ENCODE data around the gene HARS1. TPM values are rescaled to one million over a fixed set of nuclear protein-coding genes. Genes with fewer than 3 reads are reported as not detected.
"Not testable (repeated sequence)": the region's sequence is repeated elsewhere in the genome, so short reads cannot be mapped to it uniquely, and the experiment has no call there.

HARS1 gene
- total RNA-seq, 1 donor from 2014 or later = 45.7 TPM

DNA sequence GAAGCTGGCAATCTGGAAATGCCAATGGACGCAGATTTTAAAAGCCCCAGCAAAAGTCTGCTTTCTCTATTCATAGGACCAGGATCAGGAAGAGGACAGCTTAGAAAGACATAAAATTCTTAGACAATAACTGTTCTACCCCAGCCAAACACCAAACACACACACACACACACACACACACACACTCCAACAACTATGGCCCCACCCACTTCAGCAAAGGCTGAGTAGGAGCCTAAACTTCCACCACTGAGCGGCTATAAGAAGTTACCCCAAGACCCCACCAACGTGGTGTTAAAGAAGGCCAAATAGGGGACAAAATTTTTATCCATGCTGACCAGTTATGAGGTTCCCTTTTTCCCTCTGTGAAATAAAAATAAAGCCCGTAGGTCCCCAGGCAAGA is 41.9 kb upstream of the HARS1 start:
- no peaks in the 10 kb centered on the region for H3K4me1 ChIP-seq
- no peaks in the 10 kb centered on the region for H3K9me3 ChIP-seq (ENCODE audit: low read depth)
- H3K4me3 ChIP-seq = no peak overlapping the region
- no peaks in the 10 kb centered on the region for H3K36me3 Mint-ChIP-seq
- H3K4me1 Mint-ChIP-seq = peaks cover 3% of the 10 kb centered on the region
- H3K4me3 Mint-ChIP-seq = no peak overlapping the region
- H3F3A ChIP-seq (ENCODE audit: low read depth) = no peaks in the 10 kb centered on the region
- TF ChIP-seq EZH2 (IDR thresholded peaks at IDR 0.05) = no peak
- TF ChIP-seq EZH2phosphoT487 (IDR thresholded peaks at IDR 0.05) = no peak
- TF ChIP-seq CTCF (IDR thresholded peaks at IDR 0.05) = no peak
- peaks cover 6% of the 10 kb centered on the region for H3K9me3 Mint-ChIP-seq
- no peaks in the 10 kb centered on the region for H4K20me1 ChIP-seq (ENCODE audit: low read depth)
- no peak for DNase-seq (ENCODE audit: low spot score)
- no peaks in the 10 kb centered on the region for H3K27me3 ChIP-seq
- H3K4me2 ChIP-seq = no peak overlapping the region
- peaks cover 3% of the 10 kb centered on the region for H3K27me3 Mint-ChIP-seq (ENCODE audit: insufficient read depth, low read depth)
- no peaks in the 10 kb centered on the region for H3K36me3 ChIP-seq
- no peak overlapping the region for H3K27ac Mint-ChIP-seq
- H2AFZ ChIP-seq (replicated peaks) = no peak overlapping the region
- no peak overlapping the region for H3K9ac ChIP-seq
- no peaks in the 10 kb centered on the region for H3K79me2 ChIP-seq (ENCODE audit: low read depth)
- no peak overlapping the region for H3K27ac ChIP-seq

- Mint-ChIP-seq H3K36me3 (no peaks in the 10 kb centered on the region), H3K27me3 (ENCODE audit: insufficient read depth, low read depth) (peaks cover 10% of the 10 kb centered on the region), H3K9me3 (peaks cover 8% of the 10 kb centered on the region), H3K27ac (peak overlapping the region; percentile 77), H3K4me1 (no peaks in the 10 kb centered on the region), H3K4me3 (peak overlapping the region; percentile 87)
- no peak overlapping the region for H3K9ac ChIP-seq
- TF ChIP-seq EZH2 (IDR thresholded peaks at IDR 0.05) (no peak), EZH2phosphoT487 (IDR thresholded peaks at IDR 0.05) (no peak), CTCF (IDR thresholded peaks at IDR 0.05) (no peak)
- H3K27ac ChIP-seq = no peak overlapping the region
- no peaks in the 10 kb centered on the region for H3K9me3 ChIP-seq (ENCODE audit: low read depth)
- peaks cover 5% of the 10 kb centered on the region for H3F3A ChIP-seq (ENCODE audit: low read depth)
- peak; percentile 88 for DNase-seq (ENCODE audit: low spot score)
- H3K36me3 ChIP-seq = no peaks in the 10 kb centered on the region
- H4K20me1 ChIP-seq (ENCODE audit: low read depth) = no peaks in the 10 kb centered on the region
- no peaks in the 10 kb centered on the region for H3K4me1 ChIP-seq
- H3K4me2 ChIP-seq = peak overlapping the region; percentile 82
- peak overlapping the region; percentile 69 for H3K4me3 ChIP-seq
- H3K79me2 ChIP-seq (ENCODE audit: low read depth) = no peaks in the 10 kb centered on the region
- peak overlapping the region; percentile 89 for H2AFZ ChIP-seq (replicated peaks)
- H3K27me3 ChIP-seq = peaks cover 14% of the 10 kb centered on the region
These were observed 34.8 kb upstream of the HARS1 start for GRCh38 chr5:140725799-140726471.

DNA sequence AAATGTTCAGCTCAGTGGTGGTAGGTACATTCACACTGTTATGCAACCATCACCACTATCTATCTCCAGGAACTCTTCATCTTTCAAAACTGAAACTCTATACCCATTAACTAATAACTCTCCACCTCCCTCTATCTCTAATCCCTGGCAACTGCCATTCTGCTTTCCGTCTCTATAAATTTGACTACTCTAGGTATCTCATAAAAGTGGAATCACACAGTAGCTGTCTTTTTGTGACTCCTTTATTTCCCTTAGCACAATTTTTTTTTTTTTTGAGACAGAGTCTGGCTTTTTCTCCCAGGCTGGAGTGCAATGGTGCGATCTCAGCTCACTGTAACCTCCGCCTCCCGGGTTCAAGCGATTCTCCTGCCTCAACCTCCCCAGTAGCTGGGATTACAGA is 30.2 kb upstream of the HARS1 start:
- H3K27ac Mint-ChIP-seq; H3K27ac ChIP-seq; H3K4me3 ChIP-seq; H3K4me3 Mint-ChIP-seq; H3K79me2 ChIP-seq (ENCODE audit: low read depth); H3K9ac ChIP-seq; H3K27me3 ChIP-seq; H3K36me3 Mint-ChIP-seq; H3K4me1 Mint-ChIP-seq; H3K9me3 ChIP-seq (ENCODE audit: low read depth); H3K4me2 ChIP-seq; H3K27me3 Mint-ChIP-seq (ENCODE audit: insufficient read depth, low read depth); H3K36me3 ChIP-seq; H2AFZ ChIP-seq (replicated peaks); H3K4me1 ChIP-seq; H4K20me1 ChIP-seq (ENCODE audit: low read depth); H3F3A ChIP-seq (ENCODE audit: low read depth); H3K9me3 Mint-ChIP-seq; DNase-seq (ENCODE audit: low spot score): not testable (repeated sequence)

DNA sequence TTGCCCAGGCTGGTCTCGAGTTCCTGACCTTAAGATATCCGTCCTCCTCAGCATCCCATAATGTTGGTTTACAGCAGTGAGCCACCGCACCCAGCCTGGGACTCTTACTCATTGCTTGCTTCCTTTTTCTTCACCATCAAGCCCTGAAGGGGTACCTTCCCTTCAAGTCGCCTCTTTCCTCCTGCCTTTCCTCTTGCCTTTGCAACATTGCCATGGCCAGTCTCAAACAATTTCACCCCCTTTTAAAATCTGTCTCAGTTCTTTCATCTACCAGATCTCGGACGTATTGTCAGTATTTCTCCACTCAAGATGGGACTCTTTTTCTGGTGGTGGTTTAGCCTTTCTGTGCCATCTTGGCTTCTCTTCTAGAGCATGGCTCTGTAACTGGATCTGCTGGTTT is 29.6 kb upstream of the HARS1 start:
- not testable (repeated sequence) for H3K27ac Mint-ChIP-seq; H3K9me3 Mint-ChIP-seq; H3K27ac ChIP-seq; H3K36me3 ChIP-seq; H3K36me3 Mint-ChIP-seq; H2AFZ ChIP-seq (replicated peaks); H3K9ac ChIP-seq; H3K27me3 ChIP-seq; DNase-seq (ENCODE audit: low spot score); H3K4me1 ChIP-seq; H3F3A ChIP-seq (ENCODE audit: low read depth); H3K79me2 ChIP-seq (ENCODE audit: low read depth); H3K4me1 Mint-ChIP-seq; H3K9me3 ChIP-seq (ENCODE audit: low read depth); H3K4me3 ChIP-seq; H3K4me2 ChIP-seq; H3K4me3 Mint-ChIP-seq; H3K27me3 Mint-ChIP-seq (ENCODE audit: insufficient read depth, low read depth); H4K20me1 ChIP-seq (ENCODE audit: low read depth)

All from neural progenitor cell (in vitro differentiated cells).